NCI-H187 treated with DMSO at 0.1 percent for 48 hours (cell line): Measurements from ENCODE around the gene M1AP.
"Not testable (repeated sequence)": the region's sequence is repeated elsewhere in the genome, so short reads cannot be mapped to it uniquely, and the experiment has no call there.

ENCODE experiments used
- DNase-seq: peaks from one replicate; lab custom pipeline; 2025; lab: John Stamatoyannopoulos, UW

M1AP gene

GRCh38 chr2:74566076-74566753 lies 81.9 kb downstream of the M1AP start:
- no peak for DNase-seq

- DNase-seq = no peak
Measured at GRCh38 chr2:74564222-74564621, 83.9 kb downstream of the M1AP start.

- DNase-seq = no peak
Measured at GRCh38 chr2:74562126-74562775, 85.9 kb downstream of the M1AP start.

- DNase-seq = not testable (repeated sequence)
Measured at GRCh38 chr2:74561022-74561421, 87.1 kb downstream of the M1AP start.

DNA sequence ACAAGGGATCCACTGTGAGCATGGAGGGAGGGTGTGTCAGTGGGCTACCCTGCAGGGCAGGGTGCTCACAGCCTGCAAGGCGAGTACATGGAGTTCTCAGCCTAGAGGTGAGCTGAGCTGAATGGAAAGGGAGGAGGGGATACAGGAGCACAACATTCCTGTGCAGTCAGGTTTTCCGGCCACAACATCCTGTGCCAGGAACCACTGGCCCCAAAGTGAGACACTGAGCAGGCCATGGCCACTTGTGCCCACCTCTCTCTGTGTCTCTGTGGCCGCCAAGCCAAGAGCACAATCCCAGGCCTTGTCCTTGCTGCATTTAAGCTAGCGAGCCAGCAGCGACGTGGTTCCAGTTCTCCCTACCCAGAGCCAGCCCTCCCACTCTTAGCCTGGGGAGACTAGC lies 87.5 kb downstream of the M1AP start:
- DNase-seq = no peak

GRCh38 chr2:74559912-74560311 lies 88.2 kb downstream of the M1AP start:
- DNase-seq = no peak

DNA sequence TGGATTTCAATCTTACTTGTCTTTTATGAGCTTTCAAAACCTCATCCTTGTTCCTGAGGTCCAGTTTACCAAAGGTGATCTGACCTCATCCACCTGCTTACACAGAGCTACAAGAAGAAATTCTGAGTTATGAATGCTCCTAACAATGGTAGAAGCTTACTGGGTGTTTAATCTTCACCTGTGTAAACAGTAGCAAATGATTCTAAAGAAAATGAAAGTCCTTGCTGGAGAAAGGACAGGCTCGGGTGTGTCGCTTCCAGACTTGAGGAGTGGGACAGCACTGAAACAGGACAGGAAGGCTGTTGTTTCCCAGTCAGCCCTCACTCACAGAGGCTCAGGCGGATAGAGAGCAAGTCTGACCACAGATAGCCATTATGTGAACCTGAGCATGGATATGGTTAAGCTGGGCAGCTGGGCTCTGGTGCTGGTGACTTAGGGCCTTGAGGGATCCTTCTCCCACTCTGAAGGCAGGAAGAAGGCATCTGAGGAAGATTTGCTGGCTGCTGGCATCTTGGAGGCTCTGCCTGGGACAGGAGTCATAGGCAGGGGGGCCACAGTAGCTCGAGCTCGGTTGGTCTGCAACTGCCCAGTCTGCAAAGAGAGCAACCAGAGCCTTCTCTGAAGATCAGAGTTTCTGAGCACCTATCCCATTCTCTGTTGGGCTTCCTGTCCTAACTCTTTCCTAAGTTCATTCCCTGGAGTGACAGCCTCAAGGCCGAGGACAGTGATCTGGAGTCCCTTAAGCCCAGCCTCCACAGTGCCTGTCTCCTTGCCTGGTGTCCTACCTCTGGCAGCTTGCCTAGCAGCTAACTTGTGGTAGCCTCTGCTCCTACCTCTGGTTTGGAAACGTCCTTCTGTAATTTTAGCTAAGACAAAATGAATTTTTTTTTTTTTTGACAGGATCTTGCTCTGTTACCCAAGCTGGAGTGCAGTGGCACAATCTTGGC lies 89.6 kb downstream of the M1AP start:
- DNase-seq = no peak

GRCh38 chr2:74556831-74557370 lies 91.2 kb downstream of the M1AP start:
- no peak for DNase-seq

- DNase-seq = no peak
Measured at GRCh38 chr2:74556159-74556558, 92.0 kb downstream of the M1AP start.

DNA sequence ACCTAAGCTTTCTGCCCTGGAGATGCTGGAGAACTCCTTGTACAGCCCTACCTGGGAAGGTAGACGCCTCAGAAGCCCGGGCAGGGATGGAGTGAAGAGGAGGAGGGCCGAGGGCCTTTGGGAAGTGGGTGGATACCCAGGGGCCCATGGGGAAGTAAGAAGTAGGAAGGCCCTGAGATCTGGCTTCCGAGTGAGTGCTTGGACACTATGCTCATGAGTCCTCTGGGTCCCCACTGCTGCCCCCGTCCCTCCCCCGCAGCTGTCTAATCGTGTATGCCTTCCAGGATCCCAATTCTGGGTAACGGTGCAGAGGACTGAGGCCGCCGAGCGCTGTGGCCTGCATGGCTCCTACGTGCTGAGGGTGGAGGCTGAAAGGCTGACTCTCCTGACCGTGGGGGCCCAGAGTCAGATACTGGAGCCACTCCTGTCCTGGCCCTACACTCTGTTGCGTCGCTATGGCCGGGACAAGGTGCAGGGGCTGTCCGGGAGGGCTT lies 92.5 kb downstream of the M1AP start:
- DNase-seq = no peak

- DNase-seq = no peak
Measured at GRCh38 chr2:74554820-74555531, 93.2 kb downstream of the M1AP start.

DNA sequence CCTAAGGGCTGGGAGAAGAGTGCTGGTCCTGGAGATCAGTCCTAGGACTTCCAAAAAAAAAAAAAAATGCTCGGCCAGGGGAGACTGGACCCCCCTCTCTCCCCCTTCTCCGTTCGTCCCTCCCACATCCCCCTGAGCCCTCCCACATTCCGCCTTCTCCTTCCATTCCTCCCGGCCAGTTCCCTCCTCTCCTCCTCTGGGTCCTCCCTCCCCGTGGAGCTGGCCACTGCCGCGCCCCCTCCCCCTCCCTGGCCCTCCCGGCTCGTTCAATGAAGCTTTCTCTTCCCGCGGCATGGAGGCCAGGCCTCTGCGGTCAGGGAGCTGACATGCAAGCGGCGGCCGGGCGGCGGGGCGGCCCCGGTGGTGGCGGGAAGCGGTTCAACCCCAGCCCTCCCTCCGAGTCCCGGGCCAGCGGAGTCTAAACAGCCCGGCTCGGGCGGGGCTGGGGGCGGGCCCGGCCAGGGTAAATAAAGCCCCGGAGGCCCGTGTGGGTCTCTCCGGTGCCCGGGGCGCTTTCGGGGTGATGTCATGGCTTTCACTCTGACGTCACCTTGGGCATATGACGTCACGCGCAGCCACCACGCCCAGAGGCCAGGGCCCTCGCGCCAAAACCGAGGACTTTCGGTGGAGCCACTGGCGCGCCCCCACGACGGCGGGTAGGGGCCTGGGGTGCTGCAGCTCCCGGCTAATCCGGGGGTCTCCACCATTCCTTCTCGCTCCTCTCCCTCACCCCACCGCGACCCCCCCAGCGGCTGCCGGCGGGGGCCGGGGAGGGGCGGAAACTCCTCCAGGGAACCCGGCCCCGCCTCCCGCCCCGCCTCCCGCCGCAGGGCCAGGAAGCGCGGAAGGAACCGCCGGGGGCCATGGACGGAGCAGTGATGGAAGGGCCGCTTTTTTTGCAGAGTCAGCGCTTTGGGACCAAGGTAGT lies 94.0 kb downstream of the M1AP start, which contains the start of the genes DOK1 and LOXL3:
DOK1 (plus strand) TSS at position 829 of the 928 bp plus-strand sequence; CDS start at position 864, 35 bp downstream.
LOXL3 (minus strand) TSS at position 51 of the 928 bp plus-strand sequence. CDS start 1,308 bp downstream, outside the sequence.
- no peak for DNase-seq

DNA sequence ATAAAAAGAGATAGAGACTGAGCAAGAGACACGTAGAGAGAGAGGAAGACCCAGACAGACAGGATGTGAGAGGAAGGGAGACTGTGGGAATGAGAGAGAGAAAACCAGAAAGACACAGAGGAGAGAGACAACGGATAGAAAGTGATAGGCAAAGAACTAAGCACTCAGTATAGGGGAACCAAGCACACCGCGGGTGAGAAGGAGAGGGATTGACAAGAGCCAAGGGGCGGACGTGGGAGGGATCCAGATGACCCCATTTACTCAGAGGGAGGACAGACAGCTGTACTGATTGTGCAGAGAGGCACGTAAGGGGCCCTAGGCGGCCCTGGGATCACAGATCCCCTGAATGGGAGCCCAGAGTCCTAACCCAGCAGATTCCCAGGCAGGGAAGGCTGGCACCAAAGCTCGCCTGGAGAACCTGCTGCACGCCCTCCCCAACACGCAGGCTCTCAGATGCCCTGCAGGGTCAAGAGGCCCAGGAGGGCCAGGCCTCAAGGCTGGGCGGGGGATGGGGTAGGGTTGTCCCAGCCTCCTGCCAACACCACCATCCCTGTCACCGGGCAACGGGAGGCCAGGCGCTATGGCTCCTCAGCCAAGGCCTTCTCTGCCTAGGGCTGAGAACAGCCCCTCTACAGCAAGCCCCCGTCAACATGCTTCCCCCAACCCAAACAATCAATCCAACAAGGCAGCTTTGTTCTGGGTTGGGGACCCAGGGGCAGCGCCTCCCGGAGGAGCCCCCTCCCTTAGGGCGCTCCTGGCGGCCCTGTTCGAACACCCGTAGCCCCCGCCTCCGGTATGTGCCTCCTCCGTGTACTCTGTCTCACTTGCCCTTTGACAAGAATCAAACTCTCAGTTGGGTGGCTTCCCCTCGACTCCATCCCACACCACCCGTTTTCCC lies 95.0 kb downstream of the M1AP start:
- no peak for DNase-seq

- DNase-seq = no peak
Measured at GRCh38 chr2:74551942-74552913, 95.9 kb downstream of the M1AP start.

DNA sequence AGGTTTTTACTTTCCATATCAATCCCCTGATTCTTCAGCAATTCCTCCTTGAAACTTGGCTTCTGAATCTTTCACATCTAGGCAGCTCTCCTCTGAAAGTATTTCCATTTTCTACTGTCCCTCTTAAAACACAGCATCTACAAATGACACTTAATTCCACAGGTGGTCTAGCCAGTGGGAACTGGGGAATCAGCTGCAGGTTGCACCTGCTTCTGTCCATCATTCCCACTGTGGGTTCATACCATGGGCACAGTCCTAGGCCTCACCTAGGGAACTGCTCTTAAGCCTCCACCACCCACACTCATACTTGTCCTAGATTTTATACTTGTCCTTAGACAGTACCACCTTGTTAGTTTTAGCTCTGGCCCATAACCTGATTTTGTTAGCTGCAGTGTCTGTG lies 96.6 kb downstream of the M1AP start:
- DNase-seq = no peak

- DNase-seq = no peak
Measured at GRCh38 chr2:74550231-74550630, 97.9 kb downstream of the M1AP start.

GRCh38 chr2:74548900-74549826 lies 99.0 kb downstream of the M1AP start:
- DNase-seq = no peak
